ENCODE results near the gene ING5. TPM values are rescaled to one million over a fixed set of nuclear protein-coding genes. Genes with fewer than 3 reads are reported as not detected.
"Not testable (repeated sequence)": the region's sequence is repeated elsewhere in the genome, so short reads cannot be mapped to it uniquely, and the experiment has no call there.

The ING5 gene
- 15.1 TPM for polyA plus RNA-seq (2013, experiment 1 of 2; ENCODE audit: insufficient read length)
- polyA plus RNA-seq (2013, experiment 2 of 2; ENCODE audit: insufficient read length) = 13.0 TPM

DNA sequence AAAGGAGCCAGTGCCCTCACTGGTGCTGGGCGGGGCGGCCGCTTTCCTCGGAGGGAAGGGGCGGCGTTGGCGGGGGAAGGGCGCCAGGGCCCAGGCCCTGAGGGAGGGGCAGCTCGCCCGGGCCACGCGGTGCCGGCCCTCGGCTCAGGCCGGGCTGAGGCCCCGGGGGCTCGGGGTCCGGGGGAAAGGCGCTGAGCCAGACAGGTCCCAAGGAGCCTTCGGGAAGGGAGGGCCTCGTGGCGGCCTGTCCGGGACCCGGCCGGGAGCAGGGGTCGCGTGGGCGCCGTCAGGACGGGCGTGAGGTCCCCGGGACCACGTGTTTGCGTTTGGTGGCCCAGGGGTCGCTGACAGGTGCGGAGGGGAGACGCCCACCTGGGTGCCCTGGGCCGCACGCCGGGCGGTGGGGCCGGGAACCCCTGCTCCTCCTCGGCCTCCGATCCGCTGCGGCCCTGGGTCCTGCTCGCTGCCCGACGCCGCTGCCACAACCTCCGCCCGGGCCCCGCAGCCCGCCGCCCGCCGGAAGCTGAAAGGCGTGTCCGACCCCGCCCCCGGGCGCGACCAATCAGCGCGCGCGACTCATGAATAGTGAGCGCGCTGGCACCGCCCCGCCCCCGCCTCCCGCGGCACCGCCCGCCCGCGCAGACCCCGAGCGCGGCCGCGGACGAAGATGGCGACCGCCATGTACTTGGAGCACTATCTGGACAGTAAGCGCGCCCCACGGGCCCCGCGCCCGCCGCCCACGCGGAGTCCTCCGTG lies at the start of gene ING5:
TSS of gene ING5 (plus strand) at position 641 of the 756 bp plus-strand sequence. CDS start at position 668, 27 bp downstream.
- peak; percentile 92 for DNase-seq

DNA sequence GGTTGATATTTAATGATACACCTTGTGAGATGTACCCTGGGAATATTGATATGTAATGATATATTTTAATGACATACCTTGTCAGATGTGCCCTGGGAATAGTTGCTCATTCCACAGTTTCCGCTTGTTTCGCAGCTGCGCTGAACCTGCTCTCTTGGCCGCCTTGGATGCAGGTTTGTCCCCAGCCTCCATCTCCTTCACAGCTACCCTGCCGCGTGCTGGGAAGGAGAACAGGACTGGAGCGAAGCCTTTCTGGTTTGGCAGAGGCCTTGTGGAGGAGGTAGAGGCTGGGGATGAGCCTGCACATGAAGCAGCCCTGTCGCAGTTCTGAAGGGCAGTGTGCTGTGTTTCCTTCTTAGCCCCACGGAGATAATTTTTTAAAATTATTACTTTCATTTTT lies 49.7 kb upstream of the ING5 start:
- no peak for DNase-seq

DNA sequence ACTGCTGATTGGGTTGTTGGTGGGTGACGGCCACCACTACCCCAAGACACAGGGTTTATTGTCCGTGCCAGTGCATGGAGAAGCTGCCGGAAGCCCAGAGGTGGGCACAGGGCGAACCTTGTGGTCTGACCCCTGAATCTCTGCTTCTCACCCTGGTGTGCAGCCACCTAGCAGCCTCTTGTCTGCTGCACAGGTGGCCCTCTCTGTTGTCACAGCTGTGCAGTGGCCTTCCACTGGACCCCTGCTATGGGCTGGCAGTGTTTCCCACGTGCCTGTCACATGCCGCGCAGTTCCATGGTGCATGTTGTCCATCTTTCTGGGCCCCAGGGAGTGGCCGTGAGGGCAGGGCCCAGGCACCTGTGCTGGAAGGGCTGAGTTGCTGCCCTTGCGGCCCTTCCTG lies 49.1 kb upstream of the ING5 start:
- no peak for DNase-seq

DNA sequence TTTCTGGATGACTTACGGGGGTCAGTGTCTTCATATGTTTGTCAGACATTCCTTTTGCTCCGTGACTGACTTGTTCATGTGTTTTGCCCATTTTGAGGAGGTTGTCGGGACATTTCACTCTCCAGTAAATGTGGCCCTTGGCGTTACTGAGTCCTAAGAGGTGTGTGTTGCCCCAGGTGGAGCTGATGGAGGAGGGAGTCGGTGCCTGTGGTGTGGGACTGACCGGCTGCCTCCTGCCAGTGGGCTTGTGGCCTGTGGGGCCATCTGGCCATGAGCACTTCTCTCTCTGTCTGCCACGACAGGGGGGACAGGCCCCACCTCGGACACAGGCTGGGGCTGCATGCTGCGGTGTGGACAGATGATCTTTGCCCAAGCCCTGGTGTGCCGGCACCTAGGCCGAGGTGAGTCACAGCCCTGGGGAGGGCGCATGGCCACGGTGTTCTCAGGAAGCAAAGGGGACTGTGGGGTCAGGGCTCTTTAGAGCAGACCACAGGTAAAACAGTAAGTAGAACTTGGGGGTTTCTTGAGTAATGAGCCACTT lies 48.6 kb upstream of the ING5 start:
- no peak for DNase-seq

DNA sequence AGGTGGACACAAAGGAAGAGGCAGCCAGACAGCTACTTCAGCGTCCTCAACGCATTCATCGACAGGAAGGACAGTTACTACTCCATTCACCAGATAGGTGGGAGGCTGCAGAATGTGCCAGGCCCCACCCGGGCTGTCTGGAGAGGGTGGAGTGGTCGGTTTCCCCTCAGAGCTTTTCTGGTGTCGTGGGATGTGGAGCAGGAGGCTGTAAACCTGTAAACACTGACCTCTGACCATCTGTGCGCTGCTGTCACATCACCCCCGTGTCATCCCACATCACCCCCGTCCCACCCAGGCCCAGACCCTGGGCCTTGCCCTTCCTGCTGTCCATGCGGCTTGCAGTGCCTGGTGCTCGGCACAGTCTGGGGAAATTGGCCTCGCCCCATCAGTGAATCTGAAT lies 47.3 kb upstream of the ING5 start:
- no peak for DNase-seq

DNA sequence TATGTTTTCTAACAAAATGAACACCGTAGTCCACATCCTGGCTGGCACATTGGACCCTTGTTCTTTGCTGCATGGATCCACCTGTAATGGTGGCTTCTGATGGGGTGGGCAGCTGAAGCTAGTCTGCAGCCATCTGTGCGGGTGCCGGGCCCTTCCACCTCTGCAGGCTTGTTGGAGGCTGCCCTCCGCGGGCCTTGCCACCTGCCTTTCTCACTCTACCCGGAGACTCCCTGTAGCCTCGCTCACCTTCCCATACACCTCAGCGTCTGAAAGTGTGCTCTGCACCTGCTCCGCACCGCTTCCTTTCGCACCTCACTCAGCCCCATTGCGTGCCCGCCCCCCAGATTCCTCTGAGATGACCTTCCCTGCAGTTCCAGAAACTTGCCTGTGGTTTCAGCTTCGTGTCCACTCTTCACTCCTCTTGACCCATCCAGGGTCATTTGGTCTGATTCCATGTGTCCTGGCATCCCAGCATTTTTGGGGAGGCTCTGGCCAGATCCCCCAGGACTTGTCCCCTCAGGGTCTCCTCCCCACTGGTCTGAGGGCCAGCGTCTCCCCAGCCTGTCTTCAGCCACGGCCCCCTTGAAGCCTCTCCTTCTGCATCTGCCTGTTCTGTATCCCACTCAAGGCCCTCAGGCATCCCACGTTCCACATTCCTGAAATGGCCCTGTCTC lies 46.2 kb upstream of the ING5 start:
- no peak for DNase-seq

DNA sequence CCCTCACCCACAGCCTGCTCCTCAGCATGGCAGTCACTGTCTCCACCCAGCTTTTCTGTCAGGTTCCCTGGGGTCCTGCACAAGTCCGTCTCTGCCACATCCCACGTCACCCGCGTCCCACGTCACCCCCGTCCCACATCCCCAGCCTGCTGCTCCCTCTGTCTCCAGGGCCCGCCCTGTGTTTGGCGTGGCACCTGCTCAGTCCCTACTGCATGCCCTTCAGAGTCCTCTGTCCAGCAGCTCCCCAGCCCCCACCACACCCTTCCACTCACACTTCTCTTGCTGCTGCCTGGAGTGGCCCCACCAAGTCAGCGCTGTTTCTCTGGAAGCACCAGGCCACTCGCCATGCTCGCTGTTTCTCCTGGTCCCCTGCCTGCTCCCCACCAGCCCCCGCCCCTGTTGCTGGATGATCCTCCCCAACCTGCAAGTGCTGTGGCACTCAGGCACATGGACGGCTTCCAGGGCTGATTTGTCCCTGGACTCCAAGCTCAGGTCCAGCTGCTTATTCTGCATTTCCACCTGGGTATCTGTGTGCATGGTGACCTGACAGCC lies 45.6 kb upstream of the ING5 start:
- no peak for DNase-seq

DNA sequence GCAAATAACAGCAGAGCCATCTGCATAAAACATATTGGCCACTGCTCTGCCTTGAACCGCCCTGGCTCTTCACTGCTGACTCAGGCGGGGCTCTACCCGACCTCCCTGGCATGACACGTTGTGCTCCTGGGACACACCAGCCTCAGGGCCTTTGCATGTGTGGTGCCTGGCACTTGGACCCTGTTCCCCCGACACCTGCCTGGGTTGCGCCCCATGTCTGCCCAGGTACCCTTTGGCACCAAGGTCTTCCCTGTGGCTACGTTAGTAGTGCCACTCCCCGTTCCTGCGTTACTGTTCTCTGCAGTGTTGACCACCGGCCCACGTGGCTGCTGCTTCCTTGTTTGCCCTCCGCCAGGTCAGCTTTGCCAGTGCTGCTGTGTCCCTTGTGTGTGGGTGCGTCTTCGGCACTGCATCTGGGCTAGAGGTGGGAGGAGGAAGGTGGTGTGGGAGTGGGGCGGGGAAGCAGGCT lies 44.0 kb upstream of the ING5 start:
- DNase-seq = no peak

DNA sequence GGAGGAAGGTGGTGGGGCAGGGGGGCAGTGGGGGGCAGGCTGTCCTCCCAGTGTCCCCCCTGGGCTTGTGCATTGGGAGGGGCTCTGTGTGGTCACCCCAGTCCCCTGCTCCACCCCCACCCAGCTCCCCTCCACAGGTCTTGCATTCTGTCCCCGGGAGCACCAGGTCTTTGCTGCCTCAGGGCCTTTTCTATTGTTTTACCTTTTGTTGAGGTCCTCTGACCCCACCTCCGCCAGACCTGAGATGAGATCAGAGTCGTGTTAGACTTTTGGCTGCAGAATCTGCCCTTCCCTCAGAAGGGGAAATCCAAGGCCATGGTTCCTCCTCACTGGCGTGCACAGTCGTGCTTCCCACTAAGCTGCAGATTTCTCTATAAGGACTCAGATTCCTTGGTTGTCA lies 43.5 kb upstream of the ING5 start:
- DNase-seq = no peak

DNA sequence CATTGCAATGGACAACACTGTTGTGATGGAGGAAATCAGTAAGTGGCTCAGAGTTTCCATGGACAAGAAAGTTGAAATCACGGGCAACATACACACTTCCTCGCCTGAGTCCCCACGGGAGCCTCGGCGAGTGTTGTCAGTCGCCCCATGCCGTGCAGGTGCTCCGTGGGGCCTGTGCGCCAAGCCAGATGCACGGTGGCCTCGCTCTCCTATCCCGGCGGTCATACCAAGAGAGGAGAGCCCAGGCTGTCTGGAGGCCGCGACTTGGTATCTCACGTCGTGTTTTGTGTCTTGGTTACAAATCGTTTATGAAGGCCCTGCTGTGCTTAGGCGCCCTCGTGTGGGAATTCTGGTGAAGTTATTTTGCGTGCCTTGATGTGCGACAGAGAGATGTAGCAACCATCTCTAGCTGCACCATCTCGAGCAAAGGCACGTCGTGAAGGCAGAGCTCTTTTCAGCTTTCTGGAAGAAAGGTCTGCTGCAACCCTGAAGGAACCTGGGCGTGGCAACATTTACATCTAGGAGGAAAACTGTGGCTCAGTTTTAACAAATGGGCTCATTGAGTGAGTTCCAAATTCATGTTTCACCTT lies 42.6 kb upstream of the ING5 start:
- DNase-seq = peak; percentile 73

DNA sequence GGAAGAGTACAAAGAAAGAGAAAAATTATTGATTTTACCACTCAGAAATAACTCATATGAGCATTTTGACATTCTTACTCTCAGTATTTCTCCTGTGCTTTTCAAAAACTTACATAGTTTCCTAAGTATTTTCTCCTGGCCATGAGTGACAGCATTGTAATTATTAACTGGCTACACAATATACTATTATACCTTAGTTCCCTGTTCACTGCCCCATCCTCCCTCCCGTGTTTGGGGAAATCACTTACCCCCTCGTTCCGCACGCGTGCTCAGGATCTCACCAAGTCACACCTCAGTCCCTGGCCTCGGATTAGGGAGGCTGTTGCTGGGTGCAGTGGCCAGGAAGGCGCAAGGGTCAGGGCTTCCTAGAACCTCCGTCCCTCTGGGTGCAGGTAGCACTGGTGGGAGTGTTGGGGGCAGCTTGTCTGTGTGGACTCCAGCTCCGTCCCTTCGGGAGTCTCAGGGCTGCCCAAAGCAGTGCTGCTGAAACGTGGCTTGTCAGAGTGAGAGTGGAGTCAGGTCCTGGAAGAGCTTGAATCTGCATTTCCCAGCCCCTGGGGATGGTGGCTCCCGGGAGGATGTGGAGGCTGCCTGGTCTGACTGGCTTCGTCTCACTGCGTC lies 41.1 kb upstream of the ING5 start:
- no peak for DNase-seq

DNA sequence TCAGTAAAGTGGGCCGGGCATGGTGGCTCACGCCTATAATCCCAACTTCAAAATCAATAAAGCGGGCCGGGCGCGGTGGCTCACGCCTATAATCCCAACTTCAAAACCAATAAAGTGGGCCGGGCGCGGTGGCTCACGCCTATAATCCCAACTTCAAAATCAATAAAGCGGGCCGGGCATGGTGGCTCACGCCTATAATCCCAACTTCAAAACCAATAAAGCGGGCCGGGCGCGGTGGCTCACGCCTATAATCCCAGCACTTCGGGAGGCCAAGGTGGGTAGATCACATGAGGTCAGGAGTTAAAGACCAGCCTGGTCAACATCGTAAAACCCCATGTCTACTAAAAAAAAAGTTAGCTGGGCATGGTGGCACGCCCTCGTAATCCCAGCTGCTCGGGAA lies 39.1 kb upstream of the ING5 start:
- DNase-seq = not testable (repeated sequence)

DNA sequence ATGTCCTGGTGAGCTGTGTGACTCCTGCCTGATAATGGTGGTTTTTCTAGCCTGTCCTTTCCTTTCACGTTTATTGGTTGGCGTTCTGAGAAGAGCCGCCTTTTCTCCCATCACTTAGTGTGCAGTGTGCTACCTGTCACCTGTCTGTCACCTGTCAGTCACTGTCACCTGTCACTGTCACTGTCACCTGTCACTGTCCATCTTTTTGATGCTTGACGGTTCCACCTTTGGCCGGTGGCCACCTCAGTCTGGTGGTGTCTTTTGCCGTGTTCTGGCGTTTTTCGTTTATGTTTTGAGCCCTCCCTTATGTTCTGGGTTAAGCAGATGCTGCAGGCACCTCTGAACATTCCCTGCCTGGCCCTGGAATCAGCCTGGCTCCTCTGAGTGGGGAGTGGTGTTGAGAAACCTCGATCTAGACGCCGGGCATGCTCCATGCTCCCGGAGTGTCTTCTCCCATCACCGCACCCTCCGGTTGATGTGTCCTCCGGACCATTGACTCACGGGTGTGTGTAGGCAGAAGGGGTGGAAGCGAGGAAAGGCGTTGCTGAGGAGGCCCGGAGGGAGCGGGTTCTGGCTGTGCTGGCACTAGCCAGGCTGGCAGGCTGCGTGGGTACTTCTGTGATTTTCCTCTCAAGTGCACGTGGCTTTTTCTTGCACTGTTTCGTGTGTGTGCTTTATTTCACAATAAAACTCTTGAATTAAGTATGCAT lies 36.0 kb upstream of the ING5 start:
- no peak for DNase-seq

DNA sequence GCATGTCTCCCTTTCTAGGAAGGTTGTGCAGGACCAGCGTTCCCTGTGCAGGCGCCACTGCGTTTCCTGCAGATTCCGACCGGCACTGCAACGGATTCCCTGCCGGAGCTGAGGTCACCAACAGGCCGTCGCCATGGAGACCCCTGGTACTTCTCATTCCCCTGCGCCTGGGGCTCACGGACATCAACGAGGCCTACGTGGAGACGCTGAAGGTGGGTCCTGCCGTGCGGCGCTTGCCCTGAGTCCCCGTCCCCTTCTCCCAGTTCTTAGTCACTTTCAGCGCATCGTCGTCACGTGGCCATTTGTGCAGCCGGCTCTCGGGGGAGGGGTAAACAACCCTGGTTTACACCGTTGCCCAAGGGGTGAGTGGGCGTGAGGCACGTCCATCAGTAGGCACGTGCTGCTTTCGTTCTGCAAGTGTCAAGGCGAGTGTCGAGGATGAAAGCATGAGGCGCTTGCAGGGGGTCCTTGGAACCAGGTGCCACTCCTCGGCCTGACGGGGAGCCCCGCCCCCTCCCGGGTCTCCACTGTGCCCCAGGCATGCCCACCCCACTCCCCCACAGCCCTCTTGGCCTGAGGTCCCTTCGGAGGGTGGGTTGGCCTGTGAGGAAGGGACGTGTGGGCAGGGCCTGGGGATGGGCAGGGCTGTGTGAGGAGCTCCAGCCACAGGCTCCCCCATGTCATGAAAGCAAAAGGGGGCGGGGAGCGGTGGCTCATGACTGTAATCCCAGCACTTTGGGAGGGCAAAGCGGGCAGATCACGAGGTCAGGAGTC lies 35.0 kb upstream of the ING5 start:
- no peak for DNase-seq

DNA sequence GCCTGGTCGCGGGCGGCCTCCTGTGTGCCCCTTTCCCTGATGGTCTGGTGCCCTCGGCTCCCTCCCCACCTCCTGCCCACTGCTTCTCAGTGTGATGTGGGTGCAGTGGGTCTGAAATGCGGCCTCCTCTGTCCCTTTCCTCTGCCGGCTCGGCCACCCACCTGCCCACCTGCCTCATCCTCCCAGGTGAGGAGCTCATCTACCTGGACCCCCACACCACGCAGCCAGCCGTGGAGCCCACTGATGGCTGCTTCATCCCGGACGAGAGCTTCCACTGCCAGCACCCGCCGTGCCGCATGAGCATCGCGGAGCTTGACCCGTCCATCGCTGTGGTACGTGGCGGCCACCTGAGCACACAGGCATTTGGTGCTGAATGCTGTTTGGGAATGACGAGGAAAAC lies 33.5 kb upstream of the ING5 start:
- DNase-seq = no peak

DNA sequence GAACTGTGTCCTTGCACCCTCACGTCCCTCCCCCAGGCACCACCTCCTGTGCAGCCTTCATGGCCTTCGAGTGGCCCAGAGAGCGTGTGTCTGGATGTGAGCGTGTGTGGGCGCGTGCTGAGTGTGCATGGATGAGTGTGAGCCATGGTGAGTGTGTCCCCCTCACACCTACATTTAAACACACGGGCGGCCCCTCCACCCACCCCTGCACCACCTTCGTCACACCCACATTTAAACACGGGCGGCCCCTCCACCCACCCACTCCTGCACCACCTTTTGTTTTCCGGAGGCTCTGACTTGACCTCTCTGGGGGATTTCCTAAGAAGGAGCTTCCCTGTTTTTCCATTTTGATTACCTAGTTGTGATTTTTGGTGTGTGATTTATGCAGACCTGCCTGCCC lies 33.0 kb upstream of the ING5 start:
- DNase-seq = no peak

DNA sequence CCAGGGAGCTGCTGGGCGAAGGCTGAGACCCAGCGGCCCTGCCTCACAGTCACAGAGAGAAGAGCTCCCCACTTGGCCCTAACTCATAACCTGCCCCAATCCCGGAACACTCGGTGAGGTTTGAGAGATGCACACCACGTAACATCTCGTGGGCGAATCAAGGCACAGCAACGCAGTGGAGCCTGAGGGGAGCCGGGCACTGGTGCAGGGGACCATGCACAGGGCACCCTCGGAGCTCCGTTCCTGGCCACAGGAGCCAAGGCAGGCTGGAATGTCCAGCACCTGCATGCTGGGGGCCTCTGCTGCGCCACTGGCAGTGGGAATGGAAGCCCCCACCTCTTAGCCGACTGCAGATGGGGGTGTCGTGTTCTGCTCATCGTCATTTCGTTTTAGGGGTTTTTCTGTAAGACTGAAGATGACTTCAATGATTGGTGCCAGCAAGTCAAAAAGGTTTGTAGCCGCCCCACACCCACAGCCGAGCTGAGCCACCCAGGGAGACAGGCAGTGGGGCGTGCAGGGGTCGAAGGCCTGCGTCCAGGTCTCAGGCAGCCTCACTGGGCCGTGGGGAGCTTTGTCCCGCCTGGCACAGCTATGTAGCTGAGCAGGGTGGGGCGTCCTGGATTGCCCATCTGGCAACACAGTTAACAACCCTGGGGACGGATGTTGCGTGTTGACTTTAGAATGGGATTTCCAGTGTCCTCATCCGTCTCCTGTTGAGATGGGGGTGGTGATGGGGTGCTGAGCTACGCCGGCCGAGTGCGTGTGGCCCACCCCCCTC lies 31.3 kb upstream of the ING5 start:
- no peak for DNase-seq

DNA sequence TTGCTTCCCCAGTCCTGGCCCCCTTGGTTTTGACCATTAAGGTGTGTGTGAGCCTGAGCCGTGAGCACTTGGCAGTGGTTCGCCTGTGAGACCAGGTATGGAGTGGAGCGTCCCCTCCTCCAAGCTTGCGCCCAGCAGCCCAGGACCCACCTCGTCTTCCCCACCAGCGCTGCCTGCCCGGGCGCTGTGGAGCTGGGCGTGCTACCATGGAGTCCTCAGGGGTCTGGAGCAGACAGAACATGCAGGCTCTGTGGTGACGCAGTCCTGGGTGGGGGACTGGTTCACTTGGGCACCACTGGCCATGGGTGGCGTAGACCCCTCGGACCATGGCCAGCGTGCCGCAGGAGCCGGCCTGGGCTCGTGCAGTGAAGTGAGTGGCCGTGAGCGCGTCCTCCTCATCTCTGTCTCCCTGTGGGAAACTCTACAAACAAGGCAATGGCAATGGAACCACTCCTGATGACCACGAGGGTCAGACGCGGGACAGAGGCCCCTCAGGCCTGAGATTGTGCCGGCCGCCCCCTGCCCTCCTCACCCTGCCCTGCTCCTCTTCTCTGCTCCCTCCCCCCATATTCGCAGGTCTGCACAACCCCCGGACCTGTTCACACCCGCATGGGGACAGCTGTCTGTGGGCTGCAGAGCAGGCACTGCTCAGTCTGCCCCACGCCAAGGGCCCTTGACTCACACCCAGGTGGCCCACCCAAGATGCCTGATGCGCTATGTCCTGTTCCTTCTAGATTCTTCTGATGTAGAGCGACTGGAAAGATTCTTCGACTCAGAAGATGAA lies 30.2 kb upstream of the ING5 start:
- DNase-seq = no peak
